Suprapubic skin (tissue), 4 donors: ENCODE data around the gene TUBA4B. TPM values are rescaled to one million over a fixed set of nuclear protein-coding genes. Genes with fewer than 3 reads are reported as not detected.
"Not testable (repeated sequence)": the region's sequence is repeated elsewhere in the genome, so short reads cannot be mapped to it uniquely, and the experiment has no call there.

Experiments used
- DNase-seq, 2 donors: peaks; one replicate each; pipeline ENCODE4 v3.0.0-alpha.2; 2019; ENCODE audit warnings: low spot score in 2 of 2
- H3K27ac ChIP-seq: fragments of 200-600 bp; sonication (generic); one replicate; pipeline ENCODE4 v1.5.1; 2019
- H3K27me3 ChIP-seq: fragments of 200-600 bp; sonication (generic); one replicate; pipeline ENCODE4 v1.5.1; 2019
- H3K36me3 ChIP-seq: fragments of 200-600 bp; sonication (generic); one replicate; pipeline ENCODE4 v1.5.1; 2019
- H3K4me1 ChIP-seq: fragments of 200-600 bp; sonication (generic); one replicate; pipeline ENCODE4 v1.5.1; 2019
- H3K4me3 ChIP-seq: fragments of 200-600 bp; sonication (generic); one replicate; pipeline ENCODE4 v1.5.1; 2019; ENCODE audit warnings: mild to moderate bottlenecking
- H3K9me3 ChIP-seq: fragments of 200-600 bp; sonication (generic); one replicate; pipeline ENCODE4 v1.5.1; 2019
- CTCF ChIP-seq, 2 donors: fragments of 200-600 bp in 1 of 2; fragments of 450-650 bp in 1 of 2; sonication (generic) in 1 of 2; IDR thresholded peaks; one replicate each; pipeline ENCODE4 v1.5.1; 2016 to 2019; ENCODE audit warnings: antibody characterized with exemption in 2 of 2, mild to moderate bottlenecking in 1 of 2, moderate library complexity in 1 of 2
- EP300 ChIP-seq: sonication (generic); formaldehyde crosslinking; IDR thresholded peaks from one replicate; pipeline ENCODE4 v1.6.1; 2017; ENCODE audit warnings: antibody characterized with exemption
- POLR2A ChIP-seq, 2 donors: fragments of 450-650 bp; IDR thresholded peaks; one replicate each; pipeline ENCODE4 v1.6.1; 2017; ENCODE audit warnings: antibody characterized with exemption in 2 of 2, mild to moderate bottlenecking in 2 of 2, moderate library complexity in 2 of 2
- POLR2AphosphoS5 ChIP-seq, 3 donors: sonication (generic); formaldehyde crosslinking; IDR thresholded peaks; one replicate each; pipeline ENCODE4 v1.6.1; 2017; ENCODE audit warnings: antibody characterized with exemption in 3 of 3
- WGBS: methylation state at CpG from one replicate; pipeline ENCODE4 v1.1.5; 2018; 5-methylcytosine and 5-hydroxymethylcytosine counted together
- total RNA-seq, 4 donors: library from RNA; depleted of rRNA; stranded (reverse); fragments of >200 nt; gene quantifications; one replicate each; pipeline ENCODE4 v1.1.0, GENCODE V29; 2016

TUBA4B gene
- total RNA-seq, 4 donors from 2014 or later, result not detected

DNA sequence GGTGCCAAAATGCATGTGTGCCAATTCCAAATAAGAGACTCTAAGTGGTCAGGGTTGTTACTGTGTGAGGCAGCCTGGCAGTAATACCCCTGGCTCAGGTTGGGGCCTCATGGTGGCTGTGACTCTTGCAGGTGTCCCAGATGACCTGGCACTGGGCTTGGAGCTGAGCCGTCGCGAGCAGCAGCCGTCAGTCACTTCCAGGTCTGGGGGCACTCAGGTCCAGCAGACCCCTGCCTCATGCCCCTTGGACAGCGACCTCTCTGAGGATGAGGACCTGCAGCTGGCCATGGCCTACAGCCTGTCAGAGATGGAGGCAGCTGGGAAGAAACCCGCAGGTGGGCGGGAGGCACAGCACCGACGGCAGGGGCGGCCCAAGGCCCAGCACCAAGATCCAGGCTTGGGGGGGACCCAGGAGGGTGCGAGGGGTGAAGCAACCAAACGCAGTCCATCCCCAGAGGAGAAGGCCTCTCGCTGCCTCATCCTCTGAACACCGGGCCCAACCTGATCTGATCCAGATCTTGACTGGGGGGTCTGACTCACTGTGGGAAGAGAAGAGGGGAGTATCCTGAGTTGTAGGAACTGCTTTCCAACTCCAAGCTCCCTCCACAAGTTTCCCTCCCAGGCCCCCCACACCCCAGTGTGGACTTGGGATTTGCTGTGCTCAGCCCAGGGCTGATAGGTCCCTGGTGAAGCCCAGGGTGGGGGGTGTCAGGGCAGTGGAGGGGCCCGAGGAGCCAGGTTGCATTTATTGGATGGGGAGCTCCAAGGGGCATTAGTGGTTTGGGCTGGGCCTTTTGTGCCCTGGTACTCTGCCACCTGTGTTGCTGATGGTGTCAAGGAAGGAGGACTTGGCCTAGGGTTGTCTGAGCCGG is 31.7 kb downstream of the TUBA4B start:
- H3K27me3 ChIP-seq, result no peaks in the 10 kb centered on the region
- 80% methylated on average over 12 of the region's 16 CpGs for WGBS
- DNase-seq, result peak in 1 of 2 donors; percentile 60
- peaks cover 89% of the 10 kb centered on the region for H3K4me1 ChIP-seq
- peak overlapping the region; percentile 56 for H3K27ac ChIP-seq
- TF ChIP-seq POLR2AphosphoS5 (IDR thresholded peaks at IDR 0.05) (no peak), POLR2A (IDR thresholded peaks at IDR 0.05) (no peak), CTCF (IDR thresholded peaks at IDR 0.05) (no peak), EP300 (no peak)
- H3K4me3 ChIP-seq, result no peak overlapping the region
- peaks cover 46% of the 10 kb centered on the region for H3K36me3 ChIP-seq
- H3K9me3 ChIP-seq, result no peaks in the 10 kb centered on the region

GRCh38 chr2:219285373-219285735 is 32.3 kb downstream of the TUBA4B start:
- TF ChIP-seq POLR2A (IDR thresholded peaks at IDR 0.05), result no peak
- TF ChIP-seq EP300, result no peak
- TF ChIP-seq POLR2AphosphoS5 (IDR thresholded peaks at IDR 0.05), result no peak
- no peak for TF ChIP-seq CTCF (IDR thresholded peaks at IDR 0.05)
- H3K4me3 ChIP-seq, result peak overlapping the region; percentile 20
- peaks cover 89% of the 10 kb centered on the region for H3K4me1 ChIP-seq
- no peak for DNase-seq
- peaks cover 46% of the 10 kb centered on the region for H3K36me3 ChIP-seq
- H3K27ac ChIP-seq, result peak overlapping the region; percentile 56
- 62% methylated on average over 9 of the region's 12 CpGs for WGBS
- no peaks in the 10 kb centered on the region for H3K27me3 ChIP-seq
- no peaks in the 10 kb centered on the region for H3K9me3 ChIP-seq

DNA sequence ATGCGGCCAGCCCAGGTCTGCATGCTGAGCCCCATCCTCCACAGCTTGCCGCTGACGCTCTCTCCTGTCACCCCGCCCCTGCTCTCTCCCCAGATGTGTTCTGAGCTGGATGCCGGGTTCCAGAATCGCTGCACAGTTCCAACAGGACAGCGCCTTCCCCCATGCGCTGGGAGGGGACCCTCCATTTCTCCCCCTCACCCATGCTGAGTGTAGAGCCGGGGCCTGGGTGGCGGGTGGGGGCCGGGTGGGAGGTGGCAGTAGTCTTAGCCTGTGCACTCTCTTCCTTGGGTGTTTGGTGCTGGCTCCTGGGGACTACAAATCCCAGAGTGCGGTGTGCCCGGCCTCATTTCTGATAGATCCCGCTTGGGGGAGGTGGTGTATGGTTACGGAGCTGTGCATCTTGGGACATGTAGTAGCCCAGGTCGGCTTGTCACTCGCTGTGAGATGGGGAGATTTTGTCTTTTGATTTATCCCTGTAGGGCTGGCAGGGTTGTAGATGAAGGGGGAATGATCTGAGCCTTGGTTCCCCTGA is 32.9 kb downstream of the TUBA4B start:
- TF ChIP-seq EP300 (no peak), POLR2AphosphoS5 (IDR thresholded peaks at IDR 0.05) (no peak), CTCF (IDR thresholded peaks at IDR 0.05) (no peak), POLR2A (IDR thresholded peaks at IDR 0.05) (no peak)
- Histone ChIP-seq H3K27me3 (no peaks in the 10 kb centered on the region), H3K36me3 (peaks cover 41% of the 10 kb centered on the region), H3K27ac (peak overlapping the region; percentile 56), H3K4me1 (peaks cover 84% of the 10 kb centered on the region), H3K9me3 (no peaks in the 10 kb centered on the region), H3K4me3 (peak overlapping the region; percentile 20)
- DNase-seq, result peak in 1 of 2 donors; percentile 78
- 31% methylated on average over 9 of the region's 17 CpGs for WGBS

DNA sequence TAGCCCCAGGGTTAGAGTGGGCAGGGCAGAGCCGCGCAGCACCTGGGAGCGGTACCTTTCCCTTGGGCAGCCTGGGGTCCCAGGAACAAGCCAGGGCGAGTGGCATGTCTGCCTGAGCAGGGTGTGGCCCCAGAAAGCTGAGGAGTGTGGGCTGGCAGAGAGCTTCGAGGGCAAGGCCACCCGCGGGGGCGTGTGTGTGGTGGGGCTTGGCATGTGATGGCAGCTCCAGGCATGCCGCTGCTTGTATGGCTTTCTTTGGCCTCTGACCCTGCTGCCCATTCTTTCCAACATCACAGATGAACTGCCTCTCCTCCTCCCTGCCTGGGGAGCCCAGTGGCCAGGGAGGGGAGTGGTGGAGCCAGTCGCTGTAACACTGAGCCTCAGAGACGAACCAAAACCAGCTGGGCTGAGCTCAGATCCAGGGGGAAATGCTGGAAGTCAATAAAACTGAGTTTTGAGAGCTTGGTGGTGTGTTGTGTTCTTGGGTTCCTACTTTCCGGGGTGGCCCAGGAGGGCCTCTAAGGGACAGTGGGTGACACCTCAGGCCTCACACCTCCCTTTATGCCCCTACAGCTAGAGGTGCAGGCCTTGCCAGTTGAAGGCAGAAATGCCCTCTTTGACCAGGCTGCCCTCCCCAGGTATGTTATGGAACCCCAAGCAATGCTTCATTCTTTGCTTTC is 33.5 kb downstream of the TUBA4B start:
- Histone ChIP-seq H3K27me3 (no peaks in the 10 kb centered on the region), H3K27ac (peak overlapping the region; percentile 56), H3K36me3 (peaks cover 35% of the 10 kb centered on the region), H3K4me3 (no peak overlapping the region), H3K4me1 (peaks cover 79% of the 10 kb centered on the region), H3K9me3 (no peaks in the 10 kb centered on the region)
- TF ChIP-seq POLR2A (IDR thresholded peaks at IDR 0.05) (no peak), CTCF (IDR thresholded peaks at IDR 0.05) (no peak), POLR2AphosphoS5 (IDR thresholded peaks at IDR 0.05) (peak in 1 of 3 donors; percentile 21), EP300 (no peak)
- DNase-seq, result peak in 1 of 2 donors; percentile 76
- WGBS, result 34% methylated on average over 8 of the region's 12 CpGs

DNA sequence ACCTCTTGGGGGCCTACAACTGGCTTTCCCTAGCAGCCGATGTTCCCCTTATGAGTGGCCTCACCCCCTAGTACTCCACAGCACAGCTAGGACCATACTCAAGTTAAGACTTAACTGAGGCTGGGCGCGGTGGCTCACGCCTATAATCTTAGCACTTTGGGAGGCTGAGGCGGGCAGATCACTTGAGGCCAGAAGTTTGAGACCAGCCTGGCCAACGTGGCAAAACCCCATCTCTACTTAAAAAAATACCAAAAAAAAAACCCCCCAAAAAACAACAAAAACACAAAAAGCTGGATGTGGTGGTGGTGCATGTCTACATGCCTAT is 34.0 kb downstream of the TUBA4B start:
- H3K4me3 ChIP-seq, H3K27me3 ChIP-seq, H3K9me3 ChIP-seq: not testable (repeated sequence)
- Histone ChIP-seq H3K4me1 (peaks cover 75% of the 10 kb centered on the region), H3K36me3 (peaks cover 30% of the 10 kb centered on the region), H3K27ac (peak overlapping the region; percentile 56)
- WGBS, result 79% methylated on average over 6 of the region's 6 CpGs
- DNase-seq, result peak in 1 of 2 donors; percentile 59
